Measurements from ENCODE around the gene ARMH3.
A peak's percentile ranks its signal among the peaks of the same experiment; 100 is the strongest.
"Not testable (repeated sequence)": the region's sequence is repeated elsewhere in the genome, so short reads cannot be mapped to it uniquely, and the experiment has no call there.

ARMH3 gene, protein sequence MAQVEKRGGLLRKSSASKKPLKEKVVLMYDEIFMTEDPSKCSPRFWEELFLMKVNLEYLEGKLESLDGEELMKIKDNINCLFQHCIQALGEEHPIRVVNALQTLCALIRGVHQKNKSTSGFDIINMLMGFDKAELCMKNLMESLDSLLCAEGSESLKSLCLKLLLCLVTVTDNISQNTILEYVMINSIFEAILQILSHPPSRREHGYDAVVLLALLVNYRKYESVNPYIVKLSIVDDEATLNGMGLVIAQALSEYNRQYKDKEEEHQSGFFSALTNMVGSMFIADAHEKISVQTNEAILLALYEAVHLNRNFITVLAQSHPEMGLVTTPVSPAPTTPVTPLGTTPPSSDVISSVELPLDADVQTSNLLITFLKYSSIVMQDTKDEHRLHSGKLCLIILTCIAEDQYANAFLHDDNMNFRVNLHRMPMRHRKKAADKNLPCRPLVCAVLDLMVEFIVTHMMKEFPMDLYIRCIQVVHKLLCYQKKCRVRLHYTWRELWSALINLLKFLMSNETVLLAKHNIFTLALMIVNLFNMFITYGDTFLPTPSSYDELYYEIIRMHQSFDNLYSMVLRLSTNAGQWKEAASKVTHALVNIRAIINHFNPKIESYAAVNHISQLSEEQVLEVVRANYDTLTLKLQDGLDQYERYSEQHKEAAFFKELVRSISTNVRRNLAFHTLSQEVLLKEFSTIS

DNA sequence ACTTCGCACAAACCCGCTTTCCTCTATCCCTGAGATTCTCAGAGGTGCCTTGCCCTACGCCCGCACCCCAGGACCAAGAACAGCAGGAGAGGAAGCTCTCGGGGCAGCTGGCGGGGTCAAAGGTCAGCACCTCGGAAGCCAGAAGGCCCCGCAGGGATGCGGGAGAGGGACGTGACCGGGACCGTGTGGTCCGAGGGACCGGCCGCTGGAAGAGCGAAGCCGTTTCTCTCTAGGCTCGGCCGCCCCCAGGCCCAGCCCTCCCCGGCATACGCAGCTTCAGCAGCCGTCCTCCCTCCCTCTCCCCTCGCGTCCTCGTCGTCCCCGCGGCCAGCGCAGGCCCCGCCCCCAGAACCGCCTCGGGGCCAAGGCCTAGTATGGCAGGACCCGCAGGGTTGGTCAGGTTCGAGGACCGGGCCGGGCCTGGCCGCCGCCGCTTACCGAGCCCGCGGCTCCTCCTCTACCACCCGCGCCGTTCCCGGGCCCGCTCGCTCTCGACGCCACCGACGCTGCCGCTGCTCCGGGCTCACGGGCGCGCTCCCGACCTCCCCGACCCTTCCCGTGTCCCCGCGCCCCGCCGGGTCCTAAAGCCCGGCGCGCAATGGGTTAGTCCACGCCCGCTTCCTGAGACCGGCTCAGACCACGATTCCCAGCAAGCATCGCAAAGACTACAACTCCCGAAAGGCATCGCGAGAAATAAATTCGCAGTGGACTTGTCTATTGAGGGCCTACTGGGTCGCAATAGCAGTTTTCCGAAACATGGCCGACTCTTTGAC, at the start of gene ARMH3:
ARMH3 (minus strand) TSS at position 527 of the 773 bp plus-strand sequence. CDS start 16,059 bp downstream, outside the sequence.
- DNase-seq (ENCODE audit: low spot score), result peak; percentile 98

DNA sequence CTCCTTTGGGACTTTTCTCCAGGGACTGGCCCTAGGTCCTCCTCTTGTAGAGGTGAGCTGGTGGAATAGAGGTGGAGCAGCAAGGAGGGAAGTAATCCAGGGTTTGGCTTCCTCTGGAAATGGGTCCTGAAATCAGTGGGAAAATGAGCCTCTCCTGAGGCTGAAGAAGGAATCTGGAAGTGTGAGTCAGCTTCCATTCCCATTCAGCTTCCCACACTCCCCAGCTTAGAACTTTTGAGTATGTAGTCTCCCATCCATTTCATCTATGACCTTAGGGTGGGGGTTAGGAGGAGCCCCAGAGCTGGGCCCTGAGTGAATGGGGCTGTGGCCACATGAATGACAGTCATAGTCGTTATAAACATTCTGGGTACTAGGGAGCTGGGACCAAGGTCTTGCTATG, 46.4 kb upstream of the ARMH3 start:
- DNase-seq (ENCODE audit: low spot score), result no peak

DNA sequence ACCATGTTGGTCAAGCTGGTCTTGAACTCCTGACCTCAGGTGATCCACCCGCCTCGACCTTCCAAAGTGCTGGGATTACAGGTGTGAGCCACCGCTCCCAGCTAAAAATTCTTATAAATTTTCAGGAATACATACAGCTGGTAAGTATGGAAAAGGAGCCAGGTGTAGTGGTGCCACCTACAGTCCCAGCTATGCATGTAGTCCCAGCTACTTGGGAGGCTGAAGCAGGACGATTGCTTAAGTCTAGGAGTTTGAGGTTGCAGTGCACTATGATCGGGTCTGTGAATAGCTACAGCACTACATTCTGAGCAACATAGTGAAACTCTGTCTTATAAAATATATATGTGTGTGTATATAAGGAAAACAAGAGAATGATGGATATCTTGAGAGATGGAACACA, 45.2 kb upstream of the ARMH3 start:
- no peak for DNase-seq (ENCODE audit: low spot score)

DNA sequence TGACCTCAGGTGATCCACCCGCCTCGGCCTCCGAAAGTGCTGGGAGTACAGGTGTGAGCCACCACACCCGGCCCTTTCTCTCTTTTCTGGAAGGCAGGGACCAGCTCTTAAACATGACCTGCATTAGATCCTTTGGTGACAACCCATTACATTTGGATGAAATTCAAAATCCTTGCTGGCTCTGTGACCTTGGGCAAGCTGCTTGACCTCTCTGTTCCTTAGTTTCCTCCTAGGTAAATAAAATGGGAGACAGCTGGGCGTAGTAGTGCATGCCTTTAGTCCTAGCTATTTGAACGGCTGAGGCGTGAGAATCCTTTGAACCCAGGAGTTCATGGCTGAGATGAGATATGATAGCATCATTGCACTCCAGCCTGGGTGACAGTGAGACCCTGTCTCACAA, 40.5 kb upstream of the ARMH3 start:
- DNase-seq (ENCODE audit: low spot score), result no peak

DNA sequence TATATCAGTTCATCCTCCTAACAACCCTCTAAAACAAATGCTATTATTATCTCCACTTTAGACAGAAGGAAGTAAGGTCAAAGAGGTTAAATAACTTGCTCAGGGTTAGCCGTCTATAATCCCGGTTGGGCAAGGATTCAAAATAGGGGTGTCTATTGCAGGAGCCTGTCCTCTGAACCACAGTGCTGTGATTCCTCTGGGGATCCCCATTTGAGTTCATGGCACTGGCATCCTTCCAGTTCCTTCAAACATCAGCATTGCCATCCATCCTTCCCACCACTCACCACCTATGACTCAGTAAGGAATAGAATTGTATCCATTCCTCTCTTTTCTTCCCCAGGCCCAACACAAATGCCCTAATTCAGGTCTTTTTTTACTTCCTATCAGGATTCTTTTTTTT, 34.8 kb upstream of the ARMH3 start:
- no peak for DNase-seq (ENCODE audit: low spot score)

DNA sequence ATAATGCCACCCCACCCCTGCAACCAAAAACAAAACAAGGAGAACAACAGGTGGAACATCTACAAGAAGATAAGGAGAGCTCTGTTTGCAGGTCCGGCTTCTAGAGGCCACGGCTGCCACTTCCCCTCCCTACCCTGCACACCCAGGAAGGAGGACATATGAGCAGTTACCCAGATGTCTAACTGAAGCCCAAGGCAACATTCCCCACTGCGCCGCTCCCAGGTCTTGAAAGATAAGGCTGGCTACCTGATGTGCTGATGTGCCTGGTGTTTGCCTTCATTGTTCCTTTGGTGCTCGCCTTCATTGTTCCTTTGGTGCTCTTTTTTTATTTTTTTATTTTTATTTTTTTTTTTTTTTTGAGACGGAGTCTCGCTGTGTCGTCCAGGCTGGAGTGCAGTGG, 30.2 kb upstream of the ARMH3 start:
- no peak for DNase-seq (ENCODE audit: low spot score)

DNA sequence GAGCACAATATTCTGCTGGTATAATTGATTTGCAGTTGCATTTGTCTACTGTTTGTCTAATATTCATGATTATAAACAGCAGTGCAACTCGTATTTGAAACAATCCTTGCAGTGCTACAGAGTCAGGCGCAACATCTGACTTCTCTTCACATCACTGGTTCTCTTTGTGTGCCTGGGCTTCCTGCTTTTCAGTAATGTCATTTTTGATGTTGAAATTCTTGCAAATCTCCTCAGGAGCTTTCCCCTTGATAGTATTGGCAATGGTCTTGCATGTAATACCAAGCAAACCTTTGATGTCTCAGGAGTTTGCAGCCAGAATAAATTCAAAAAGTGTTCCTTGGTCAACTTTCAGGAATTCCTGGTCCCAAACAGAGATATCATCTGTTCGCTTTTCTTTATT, 29.4 kb upstream of the ARMH3 start:
- no peak for DNase-seq (ENCODE audit: low spot score)

DNA sequence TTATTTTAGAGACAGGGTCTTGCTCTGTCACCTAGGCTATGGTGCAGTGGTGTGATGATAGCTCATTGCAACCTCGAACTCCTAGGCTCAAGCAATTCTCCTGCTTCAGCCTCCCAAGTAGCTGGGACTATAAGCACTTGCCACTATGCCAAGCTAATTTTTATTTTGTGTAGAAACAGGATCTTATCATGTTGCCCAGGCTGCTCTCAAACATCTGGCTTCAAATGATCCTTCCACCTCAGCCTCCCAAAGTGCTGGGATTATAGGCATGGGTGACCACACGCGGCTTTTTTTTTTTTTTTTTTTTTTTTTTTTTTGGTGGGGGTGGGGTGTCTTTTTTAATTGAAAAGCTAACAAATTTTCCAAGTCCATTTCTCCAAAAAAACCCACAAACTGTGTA, 27.6 kb upstream of the ARMH3 start:
- DNase-seq (ENCODE audit: low spot score), result no peak

DNA sequence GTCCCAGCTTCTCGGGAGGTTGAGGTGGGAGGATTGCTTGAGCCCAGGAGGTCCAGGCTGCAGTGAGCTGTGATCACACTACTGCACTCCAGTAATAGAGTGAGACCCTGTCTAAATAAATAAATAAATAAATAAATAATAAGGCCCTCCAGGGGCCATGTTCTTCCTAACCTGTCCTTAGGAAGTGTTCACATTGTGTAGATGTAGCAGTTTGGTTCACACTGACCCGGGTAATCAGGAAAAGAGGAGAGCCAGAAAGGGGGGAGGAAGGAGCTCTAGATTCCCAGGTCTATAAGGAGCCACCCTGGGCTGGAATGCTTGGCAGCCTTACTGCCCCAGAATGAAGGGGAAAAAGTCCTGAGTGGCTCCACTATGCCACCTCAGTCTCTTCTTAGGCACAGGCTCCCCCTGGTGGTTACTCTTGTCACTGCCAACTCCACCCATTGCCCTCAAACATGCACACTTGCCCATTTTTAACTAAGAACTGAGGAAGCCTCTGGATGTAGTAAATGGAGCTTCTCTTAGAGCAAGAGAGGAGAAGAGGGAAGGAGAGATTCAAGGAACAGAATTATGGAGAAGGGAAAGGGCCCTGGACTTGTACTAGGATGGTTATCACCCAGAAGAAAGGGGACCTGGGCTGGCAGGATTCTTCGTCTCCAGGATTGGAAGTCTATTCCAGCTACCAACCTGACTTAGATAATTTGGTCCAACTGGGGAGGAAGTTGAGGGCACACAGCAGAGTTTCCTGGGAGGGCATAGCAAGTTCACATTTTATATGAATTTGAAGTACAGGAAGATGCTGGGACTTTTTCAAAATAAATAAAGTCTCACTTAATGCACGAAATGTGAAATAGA, 16.9 kb upstream of the ARMH3 start:
- DNase-seq (ENCODE audit: low spot score), result peak; percentile 89

DNA sequence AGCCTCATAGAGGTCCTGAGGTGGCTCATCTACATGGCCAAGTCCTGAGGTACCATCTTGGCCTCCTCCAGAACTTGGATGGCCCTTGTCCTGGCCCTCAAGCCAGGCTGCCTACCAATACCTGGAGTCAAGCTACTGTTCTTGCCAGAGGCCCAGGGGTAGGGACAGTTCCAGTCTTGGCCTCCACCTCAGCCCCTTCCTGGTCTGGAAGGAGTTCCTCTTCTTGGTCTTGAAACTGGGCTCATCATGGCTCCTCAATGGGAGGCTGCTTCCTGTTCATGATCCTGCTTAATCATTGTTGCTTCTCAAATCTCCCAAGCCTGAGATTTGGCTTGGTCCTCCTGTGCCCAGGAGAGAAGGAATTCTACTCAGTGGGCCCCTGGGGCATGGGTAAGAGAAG, 13.1 kb upstream of the ARMH3 start:
- no peak for DNase-seq (ENCODE audit: low spot score)

DNA sequence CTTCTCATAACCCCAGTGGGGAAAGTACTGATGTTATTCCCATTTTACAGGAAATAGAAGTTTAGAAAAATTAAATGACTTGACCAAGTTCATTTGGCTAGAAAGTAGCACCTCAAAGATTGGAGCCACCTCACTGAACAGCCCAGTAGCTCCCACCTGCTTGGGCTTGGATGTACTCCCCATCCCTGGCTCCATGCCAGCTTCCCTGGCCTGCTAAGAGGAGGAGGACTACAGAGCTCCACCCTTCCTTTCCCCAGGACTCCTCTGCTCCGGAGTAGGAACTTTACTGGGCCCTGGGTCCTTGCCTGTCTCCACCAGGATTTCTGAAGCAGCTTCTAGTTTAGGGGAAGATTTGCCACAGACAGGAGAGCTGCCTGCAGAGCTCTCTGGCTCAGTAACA, 12.2 kb upstream of the ARMH3 start:
- DNase-seq (ENCODE audit: low spot score), result no peak

DNA sequence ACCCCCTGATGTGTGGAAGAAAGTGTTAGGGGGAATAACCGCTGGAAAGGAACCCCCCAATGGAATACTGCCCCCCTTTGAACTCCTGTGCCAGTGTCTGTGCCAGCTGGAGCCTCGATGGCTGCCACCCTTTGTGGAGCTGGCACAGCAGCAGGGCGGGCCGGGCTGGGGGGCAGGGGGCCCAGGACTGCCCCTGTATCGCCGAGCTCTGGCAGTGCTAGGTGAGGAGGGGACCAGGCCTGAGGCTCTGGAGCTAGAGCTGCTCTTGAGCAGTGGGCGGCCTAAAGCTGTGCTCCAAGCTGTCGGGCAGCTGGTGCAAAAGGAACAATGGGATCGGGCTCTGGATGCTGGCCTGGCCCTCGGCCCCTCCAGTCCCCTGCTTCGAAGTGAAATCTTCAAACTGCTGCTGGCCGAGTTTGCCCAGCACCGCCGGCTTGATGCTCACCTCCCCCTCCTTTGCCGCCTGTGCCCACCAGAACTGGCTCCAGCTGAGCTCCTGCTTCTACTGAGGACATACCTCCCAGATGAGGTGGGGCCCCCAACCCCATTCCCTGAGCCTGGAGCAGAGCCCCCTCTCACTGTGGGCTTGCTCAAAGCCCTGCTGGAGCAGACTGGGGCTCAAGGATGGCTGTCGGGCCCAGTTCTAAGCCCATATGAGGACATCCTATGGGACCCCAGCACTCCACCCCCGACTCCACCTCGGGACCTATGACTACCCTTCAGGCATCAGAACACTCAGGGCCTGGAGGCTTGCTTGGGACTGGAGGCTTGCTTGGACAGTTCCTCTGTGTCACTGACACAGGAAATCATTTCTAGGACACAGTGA, 11.3 kb upstream of the ARMH3 start:
- no peak for DNase-seq (ENCODE audit: low spot score)

DNA sequence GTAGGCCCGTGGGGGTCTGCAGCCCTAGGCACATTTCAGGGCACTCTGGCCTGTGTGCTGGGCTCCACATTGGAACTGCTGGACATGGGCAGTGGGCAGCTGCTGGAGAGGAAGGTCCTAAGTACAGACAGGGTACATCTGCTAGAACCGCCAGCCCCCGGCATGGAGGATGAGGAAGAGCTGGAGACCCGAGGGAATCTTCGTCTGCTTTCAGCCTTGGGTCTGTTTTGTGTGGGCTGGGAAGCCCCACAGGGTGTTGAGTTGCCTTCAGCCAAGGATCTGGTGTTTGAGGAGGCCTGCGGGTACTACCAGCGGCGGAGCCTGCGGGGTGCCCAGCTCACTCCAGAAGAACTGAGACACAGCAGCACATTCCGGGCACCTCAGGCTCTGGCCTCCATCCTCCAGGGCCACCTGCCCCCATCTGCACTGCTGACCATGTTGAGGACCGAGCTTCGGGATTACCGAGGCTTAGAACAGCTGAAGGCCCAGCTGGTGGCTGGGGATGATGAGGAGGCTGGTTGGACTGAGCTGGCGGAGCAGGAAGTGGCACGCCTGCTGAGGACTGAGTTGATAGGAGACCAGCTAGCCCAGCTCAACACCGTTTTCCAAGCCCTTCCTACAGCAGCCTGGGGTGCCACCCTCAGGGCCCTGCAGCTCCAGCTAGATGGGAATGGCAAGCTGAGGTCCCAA, 10.6 kb upstream of the ARMH3 start:
- DNase-seq (ENCODE audit: low spot score), result no peak

DNA sequence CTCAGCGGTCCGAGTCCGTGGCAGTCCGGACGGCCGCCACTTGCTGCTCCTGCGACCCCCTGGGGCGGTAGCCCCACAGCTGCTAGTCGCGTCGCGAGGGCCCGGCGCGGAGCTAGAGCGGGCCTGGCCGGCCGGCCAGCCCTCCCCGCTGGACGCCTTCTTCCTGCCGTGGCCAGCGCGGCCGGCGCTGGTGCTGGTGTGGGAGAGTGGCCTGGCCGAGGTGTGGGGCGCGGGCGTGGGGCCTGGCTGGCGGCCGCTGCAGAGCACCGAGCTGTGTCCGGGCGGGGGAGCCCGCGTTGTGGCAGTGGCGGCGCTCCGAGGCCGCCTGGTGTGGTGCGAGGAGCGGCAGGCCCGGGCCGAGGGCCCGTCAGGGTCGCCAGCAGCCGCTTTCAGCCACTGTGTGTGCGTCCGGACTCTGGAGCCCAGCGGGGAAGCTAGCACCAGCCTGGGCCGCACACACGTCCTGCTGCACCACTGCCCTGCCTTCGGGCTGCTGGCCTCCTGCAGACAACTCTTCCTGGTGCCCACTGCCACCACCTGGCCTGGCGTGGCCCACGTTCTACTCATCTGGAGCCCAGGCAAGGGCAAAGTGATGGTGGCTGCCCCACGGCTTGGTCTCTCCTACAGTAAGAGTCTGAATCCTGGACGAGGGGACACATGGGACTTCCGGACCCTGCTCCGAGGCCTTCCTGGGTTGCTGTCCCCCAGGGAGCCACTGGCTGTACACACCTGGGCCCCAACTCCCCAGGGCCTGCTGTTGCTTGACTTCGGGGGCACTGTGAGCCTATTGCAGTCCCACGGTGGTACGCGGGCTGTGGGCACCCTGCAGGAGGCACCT, 9.8 kb upstream of the ARMH3 start:
- DNase-seq (ENCODE audit: low spot score), result peak; percentile 62

DNA sequence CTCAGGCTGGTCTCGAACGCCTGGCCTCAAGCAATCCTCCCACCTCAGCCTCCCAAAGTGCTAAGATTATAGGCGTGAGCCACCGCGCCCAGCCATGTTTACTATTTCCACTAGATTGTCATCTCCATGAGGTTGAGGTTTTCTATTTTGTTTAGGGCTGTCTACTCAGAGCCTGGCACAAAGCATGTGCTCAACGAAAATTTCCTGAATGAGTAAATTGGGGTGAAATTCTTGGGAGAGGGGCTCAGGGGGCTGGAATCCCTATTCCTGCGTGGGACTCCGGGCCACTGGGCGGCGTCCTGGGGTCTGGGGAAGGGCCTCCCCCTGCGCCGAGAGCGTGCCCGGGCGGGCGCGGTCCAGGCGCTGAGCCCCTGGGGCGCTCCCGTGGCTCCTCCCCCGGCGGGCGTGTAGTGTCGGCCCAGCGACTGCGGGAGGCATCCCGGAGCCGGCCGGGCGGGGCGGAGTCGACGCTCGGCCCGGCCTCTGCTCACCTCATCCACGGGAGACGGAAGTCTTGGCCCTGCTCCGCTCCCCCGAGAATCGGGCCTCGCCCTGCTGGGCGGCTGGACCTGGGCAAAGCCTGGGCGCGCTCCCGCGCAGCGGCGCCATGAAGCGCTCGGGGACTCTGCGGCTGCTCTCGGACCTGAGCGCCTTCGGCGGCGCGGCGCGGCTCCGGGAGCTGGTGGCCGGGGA, 9.0 kb upstream of the ARMH3 start, which contains the start of gene HPS6:
HPS6 (plus strand) TSS at position 482 of the 693 bp plus-strand sequence; CDS start at position 608, 126 bp downstream.
- DNase-seq (ENCODE audit: low spot score), result peak; percentile 98

DNA sequence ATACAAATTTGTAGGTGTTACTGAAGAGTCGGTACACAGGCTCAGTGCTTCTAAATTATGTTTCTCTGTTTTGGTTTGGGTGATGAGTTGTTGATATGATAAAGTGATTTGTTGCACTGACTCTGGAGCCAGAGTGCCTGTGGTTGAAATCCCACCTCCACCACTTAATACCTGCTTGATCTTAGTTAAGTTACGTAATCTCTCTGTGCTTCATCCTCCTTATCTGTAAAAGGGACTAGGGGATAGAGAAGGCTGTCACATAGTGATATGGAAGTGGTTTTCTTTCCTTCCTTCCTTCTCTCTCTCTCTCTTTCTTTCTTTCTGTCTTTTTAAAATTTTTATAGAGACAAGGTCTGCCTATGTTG, 8.5 kb upstream of the ARMH3 start:
- DNase-seq (ENCODE audit: low spot score), result no peak

DNA sequence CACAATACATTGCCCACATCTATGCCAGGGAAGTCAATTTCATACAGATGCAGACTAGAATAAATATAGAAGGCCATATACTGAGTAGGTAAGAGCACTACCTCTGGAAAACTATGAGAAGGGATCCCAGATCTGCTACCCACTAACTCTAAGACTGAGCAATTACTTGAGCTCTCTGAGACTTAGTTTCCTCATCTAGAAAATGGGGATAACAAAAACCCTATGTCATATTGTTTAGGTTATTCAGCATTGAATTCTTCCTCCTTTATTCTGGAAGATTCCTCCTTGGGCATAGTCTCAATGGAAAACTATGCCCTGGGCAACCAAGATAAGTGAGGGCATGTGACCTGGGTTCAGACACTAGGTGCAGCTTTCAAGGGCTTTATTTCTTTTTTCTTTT, 4.0 kb upstream of the ARMH3 start:
- no peak for DNase-seq (ENCODE audit: low spot score)

DNA sequence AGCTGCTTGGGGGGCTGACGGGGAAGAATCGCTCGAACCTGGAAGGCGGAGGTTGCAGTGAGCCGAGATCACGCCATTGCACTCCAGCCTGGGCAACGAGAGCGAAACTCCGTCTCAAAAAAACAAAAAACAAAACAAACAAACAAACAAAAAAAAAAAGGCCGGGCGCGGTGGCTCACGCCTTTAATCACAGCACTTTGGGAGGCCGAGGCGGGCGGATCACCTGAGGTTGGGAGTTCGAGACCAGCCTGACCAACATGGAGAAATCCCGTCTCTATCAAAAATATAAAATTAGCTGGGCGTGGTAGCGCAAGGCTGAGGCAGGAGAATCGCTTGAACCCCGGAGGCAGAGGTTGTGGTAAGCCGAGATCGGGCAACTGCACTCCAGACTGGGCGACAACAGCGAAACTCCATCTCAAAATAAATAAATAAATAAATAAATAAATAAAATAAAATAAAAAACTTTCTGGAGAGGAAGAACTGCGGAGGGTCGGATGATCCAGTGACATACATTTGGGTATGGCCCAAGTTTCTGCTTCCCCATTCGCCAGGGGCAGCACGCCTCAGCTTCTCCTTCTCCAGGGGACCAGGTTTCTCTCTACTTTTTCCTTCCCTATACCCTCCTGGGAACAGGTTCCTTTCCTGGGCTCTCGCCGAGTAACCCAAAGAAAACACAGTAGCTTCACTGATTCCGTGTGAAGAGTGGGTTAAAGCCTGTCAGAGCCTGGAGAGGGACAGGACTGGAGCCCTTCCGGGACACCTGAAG, 909 bp downstream of the ARMH3 start:
- DNase-seq (ENCODE audit: low spot score), result not testable (repeated sequence)

Data from AG20443 (cell line).